Forelimb muscle (tissue), 1 donor: Measurements from ENCODE around the gene C5orf58. TPM values are rescaled to one million over a fixed set of nuclear protein-coding genes. Genes with fewer than 3 reads are reported as not detected.
A peak's percentile ranks its signal among the peaks of the same experiment; 100 is the strongest.

Experiments
- DNase-seq: peaks from one replicate; pipeline ENCODE4 v3.0.0-alpha.2; 2013; ENCODE audit warnings: low read depth
- polyA plus RNA-seq: library from polyadenylated mRNA; unstranded; fragments of 120-200 nt; gene quantifications from one replicate; pipeline ENCODE4 v1.2.1, GENCODE V29; 2013; ENCODE audit not compliant: insufficient read length

The C5orf58 gene
- polyA plus RNA-seq, 1 donor: 0.59 TPM

DNA sequence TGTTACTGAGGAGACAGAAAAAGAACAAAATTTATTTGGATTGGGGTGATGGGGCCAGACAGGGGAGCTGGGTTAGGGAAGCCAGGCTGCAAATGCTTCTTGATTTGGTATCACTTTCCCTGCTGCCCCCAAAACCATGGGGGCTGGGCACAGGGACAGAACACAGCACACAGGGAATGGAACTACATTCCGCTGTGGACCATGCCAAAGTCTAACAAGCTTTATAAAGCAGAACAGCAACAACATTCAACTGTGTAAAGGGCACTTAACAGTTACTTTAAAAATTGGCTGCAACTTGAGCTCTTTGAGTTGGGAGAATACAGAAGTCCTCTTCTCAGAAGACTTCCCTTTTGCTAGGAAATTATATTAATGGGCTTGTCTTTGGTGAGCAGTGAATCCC is 23.8 kb downstream of the C5orf58 start:
- DNase-seq: no peak

DNA sequence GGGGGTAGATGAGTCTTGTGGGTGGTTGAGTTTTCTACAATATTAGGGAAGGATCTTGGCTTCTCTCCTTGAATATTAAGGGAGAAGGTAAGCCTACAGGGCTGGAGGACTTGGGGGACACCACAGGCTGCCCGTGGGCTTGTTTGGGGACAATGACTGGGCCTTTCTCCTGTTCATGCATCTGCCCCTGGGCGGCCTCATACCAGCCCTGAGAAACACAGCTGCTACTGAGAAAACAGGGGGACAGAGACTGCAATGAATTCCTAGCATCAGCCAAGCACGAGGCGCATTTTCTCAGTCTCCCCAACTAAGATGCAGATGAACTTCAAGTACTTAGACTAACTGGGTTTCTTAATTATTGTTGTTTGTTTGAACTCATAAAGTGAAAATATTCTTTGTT is 24.6 kb downstream of the C5orf58 start:
- no peak for DNase-seq

DNA sequence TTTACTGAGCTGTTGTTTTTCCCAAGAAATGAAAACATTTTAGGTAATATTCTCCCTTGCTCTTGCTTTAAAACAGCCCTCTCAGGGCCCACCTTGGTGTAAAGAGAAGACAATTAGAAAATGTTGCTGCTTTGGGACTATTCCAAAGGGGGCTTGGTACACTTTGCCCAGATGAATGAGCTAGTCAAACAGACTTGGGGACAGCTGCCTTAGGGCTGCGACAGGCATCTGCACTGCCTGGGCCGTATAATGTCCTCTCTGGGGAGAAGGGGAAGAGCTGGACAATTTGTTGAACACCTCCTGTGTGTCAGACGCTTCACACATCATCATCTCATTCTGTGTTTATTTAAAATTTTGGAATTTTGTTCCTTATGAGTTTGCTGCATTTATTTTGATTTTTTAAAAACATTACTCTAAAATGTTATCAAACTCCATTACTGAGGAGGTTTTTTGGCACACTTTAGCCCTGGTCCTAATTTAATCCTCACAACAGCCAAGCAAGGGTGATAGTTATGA is 28.8 kb downstream of the C5orf58 start:
- no peak for DNase-seq

DNA sequence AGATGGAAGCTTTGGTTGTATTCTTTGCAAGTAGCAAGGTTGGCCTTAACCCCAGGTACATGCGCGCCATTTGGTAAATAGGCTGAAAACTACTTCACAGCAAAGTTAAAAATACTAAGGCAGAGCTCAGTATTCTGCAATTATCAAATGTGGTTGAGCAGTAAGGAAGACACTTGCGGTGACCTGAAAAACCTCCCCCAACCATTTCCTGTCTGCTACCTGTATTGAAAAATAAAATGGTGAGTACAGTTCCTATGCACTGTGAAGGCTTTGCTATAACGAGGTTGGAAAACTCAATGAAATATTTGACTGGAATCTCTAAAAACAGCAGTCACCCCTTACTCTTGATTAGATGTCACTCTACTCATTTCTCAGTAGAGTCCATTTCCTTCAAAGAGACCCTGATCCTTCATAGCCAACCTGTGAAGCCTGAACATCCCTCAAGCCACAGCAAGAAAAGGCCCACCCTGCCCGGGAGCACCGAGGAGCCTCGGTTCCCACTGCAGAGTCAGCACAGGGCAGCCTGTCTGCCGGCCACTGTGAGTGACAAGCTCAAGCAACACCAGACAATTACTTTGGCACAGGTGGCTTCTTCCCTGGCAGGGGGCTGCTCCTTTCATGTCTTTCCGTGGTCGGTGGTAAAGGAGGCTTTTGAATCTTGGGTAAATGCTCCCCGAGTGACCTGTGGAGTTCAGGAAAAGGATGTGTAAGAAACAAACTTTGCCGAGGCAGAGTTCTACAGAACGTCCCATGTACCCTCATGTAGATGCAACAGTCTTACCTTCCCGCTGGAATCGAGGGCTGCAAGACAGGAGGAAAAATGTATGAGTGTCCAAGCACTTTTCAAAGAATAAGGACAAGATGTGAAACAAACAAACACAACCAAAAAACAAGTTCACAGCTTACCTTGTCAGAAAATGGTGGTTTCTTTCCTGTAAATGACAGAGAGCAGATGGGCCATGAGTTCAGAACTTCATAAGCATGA is 29.6 kb downstream of the C5orf58 start:
- no peak for DNase-seq

DNA sequence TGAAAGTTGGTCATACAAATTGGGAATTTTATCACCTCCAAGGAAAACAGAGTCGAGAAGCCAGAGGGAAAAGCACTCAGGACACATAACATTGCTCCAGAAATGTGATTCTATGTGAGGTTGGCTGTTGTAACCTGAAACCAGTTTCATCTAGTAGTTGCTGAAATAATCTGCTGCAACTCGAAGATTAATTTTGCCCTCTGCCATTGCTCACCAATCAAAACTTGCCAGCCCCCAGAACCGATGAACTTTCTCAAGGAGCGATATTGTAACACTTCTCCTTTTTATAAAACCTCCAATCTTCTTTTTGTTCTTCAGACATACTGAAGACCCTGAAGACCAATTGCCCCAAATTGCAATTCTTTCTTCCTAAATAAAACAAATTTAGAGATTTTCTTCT is 31.1 kb downstream of the C5orf58 start:
- DNase-seq: no peak

DNA sequence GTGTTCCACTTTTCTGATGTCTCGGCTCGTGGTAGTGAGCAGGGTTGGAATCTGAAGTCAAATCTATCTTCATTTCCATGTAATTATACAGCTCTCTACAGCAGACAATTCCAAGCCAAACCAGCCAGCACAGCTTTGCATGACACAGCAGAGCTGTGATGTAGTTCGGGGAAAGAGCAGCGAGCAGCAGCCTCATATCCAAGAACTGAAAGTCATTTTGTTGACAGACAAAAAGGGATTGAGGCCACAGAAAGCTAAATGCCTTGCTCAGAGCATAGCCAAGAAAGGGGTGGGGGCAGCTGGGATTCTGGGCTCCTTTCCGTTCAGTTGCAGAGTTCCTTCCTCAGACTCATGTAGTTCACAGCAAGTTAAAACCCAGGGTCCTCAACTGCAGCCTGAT is 32.7 kb downstream of the C5orf58 start:
- peak; percentile 86 for DNase-seq

DNA sequence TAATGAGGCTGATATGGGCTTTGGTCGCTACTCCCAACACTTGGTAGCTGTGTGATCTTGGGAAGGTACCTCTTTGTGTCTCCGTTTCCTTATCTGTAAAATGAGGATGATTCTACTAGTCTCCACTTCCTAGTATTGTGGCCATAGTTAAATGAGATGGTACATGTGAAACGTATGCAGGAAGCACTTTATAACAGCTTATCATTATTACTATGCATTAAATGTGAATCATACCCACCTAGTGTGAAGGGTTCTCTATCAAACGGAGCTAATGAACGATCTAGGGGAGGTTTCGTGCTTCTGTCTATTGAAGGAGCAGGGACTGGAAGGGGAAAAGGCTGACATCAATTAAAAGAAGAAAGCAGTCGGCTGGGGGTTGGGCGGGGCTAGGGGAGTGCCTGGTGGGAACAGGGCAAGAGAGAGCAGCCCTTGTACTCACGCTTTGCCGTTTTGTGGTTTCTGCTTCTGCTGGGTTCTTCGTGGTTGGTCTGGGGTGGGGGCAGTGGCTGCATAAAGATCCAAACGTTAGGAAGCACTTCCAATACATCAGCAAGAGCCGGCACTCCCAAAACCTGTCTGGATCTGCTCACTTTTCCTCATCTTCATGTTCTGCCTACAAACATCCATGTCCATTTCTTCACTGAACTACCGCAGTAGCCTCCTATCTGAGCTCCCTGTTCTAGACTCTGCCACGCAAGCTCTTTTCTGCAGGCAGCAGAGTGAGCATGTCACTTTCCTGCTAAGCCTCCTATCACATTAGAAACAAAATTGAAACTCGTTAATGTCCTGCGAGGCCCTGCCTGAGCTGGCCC is 34.0 kb downstream of the C5orf58 start:
- no peak for DNase-seq

DNA sequence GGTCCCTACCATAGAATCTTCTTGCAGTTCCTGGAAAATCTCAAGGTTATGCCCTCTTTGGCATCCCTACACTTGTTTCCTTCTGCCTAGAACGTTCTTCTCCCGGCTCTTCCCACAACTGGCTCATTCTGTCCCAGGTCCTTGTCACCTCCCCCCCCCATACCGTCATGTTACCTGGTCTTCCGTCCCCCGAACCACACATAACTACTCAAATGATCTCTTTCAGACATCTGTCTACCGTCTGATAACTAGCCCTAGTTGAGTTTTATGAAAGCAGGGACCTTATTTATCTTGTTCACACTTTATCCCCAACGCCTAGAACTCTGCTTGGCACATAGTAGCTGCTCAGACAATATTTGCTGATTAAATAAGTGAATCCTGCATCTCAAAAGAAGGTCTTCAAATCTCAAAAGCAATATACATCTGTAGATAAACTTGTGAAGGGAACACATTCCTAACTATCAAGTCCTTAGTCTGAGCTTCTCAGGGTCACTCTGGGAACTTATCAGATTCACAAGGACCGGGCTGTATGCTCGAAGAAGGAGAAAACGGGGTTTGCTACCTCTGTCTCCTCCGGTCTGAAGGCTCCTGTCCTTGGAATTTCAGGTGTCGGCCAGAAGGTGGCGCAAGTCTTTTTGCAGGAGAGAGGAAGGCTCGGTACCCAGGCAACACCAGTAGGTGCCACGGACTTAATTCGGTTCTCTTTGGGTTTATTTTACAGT is 34.8 kb downstream of the C5orf58 start:
- DNase-seq: peak; percentile 45

DNA sequence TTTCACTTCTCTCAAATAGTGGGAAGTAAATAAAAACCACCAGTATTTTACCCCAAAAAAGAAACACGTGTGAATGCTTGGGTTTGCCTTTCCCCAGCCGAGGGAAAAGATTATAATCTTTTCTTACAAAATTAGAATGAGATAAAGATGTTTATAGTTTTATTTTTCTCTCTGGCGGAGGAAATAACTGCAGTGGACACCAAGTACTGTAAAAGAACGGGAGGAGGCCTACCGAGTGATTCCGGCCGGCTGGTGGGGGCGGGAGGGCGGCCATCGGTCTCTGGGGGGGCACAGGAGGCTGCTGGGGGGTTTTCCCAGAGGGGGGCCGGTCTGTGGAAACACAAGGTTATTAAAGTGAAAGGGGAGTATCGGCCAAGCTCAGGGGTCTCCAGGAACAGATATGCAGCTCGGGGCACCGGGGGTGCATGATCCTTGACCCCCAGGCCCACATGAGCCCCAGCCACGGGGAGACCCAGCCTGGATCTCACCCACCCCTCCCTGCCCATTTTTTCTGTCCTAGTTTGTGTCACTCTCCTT is 35.4 kb downstream of the C5orf58 start:
- DNase-seq: no peak

DNA sequence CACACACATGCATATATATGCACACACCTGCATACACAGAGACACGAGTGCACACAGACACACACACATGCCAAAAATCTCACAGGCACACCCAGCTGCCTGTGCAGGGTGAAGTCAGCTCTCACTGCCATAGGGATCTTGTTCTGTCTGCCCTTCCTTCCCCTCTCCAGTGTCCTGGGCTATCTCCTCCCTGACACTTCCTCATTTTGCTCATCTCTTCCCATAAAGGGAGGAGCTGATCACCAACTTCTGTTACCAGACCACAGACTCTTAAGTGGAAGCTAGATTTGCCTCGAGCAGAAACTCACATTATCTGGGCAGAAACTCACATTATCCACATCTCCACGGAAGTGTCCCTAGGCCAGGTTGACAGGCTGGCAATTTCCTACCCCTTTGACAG is 36.1 kb downstream of the C5orf58 start:
- no peak for DNase-seq

DNA sequence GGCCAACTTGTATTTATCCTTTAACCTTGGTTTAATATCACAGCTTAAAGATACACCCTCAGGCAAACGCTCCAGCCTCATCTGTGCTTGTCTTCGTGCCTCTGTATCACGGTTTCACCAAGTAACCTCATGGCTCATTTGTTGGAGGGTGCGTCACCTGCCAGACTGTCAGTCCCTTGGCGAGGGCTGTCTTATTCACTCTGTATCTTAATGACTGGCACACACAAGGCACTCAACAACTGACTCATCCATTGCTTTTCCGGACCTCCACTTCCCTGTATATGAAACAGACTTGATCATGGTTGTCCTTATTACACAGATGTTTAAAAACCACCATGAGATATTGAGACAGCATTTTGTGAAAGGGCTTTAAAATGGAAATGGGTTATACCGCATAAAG is 36.8 kb downstream of the C5orf58 start:
- DNase-seq: no peak

DNA sequence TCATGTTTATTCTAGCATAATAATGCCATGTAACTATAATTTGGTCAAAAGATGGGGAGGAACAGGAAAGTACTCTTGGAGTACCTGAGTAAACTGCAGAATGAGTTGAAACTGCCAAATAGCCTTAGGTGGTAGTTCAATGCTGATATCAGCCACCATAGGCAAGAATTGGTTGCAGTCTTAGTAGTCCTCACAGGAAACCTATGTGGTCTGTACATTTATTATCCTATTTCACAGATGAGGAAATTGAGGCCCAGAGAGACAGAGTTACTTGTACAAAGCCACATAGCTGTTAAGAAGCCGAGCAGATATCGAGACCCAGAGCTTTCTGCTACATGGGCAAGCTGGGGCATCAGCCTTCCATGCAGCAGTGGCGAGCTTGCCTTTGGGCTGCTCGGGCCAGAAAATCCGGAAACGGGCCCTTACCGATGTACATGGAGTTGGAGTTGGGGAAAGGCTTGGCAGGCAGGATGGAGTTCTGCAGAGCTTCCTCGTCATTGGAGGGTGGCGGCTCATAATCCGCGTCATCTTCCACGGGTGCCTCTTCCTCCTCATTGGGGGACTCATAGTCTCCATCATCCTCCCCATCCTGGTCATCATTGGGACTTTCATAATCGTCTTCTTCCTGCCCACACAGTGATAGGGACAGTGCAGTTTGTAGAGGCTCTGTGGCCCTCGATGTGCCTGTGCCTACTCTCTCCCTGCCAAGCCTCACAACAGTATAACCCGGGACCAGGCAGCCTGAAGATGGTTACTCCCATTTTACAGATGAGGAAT is 37.7 kb downstream of the C5orf58 start:
- DNase-seq: no peak

DNA sequence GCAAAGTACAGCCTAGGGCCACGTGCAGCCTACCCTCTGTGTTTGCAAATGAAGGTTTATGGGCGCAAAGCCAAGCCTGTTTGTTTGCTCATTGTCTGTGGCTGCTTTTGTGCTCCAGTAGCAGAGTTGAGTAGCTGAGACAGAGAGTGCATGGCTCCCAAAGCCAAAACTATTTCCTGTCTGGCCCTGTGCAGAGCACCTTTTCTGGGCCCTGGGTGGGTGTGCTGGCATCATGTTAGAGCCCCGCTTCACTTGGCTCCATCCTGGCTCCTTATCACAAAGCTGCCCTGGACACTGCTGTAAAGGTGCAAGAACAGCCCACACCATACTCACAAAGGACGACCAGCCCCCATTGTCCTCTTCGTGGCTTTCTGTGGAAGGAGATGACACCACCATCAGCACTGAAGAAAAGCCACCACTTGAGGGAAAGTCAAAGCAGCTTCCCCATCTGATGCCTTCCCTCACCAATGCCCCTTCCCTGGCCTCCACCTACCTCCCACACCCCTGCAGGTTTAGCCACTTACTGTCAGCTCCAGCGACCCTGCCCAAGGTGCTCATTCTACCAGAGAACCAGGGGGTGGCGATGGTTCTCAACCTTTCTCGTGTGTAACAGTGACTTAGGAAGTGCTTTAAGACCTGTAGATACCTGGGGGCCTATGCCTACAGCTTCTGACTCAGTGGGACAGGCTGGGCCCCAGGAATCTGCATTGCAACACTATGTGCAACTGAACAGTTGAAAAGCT is 41.4 kb downstream of the C5orf58 start:
- DNase-seq: no peak

DNA sequence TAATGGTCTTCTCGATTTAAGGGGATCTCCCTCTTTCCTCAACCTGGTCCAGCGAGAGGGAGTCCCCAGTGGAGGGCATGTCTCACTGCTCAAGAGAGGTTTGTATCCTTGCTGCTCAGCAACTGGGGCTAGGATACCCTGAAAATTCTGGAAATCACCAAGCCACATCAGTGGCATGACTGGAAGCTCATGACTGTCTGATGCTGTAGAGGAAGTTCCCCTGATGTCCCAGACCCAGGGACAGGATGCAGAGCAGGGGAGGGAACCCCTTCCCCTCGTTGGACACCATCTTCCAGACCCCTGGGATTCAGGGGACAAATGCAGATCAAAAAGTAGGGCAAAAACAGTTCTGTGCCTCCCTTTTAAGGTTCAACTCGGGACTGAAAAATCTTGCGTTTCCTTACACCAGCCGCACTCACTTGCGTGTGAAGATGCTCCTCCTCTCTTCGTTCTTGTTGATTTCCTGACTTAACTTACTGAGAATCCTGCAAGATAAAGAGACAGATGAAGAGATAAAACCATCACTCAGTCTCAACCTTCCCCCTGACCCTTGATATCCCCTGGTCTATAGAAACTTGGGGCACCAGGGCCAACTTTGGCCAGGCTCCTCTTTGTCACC is 42.7 kb downstream of the C5orf58 start:
- no peak for DNase-seq

DNA sequence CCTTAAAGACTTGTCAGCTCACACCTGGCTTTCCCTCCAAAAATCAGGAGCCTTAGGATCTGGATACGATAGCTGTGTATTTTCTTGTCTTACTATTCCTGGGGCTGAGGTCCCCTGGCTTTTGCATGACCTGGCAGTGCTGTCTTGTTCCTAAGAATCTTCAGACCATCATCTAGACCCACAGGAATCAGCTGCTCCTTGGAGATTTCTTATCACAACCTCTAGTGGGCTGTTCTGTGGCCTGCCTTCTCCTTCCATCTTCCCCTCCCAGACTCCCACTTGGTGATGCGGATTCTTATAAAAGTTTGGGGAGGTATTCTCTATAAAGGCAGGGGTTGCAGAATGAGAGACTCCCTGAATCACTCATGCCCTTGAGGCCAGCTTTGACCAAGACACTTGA is 43.4 kb downstream of the C5orf58 start:
- no peak for DNase-seq

DNA sequence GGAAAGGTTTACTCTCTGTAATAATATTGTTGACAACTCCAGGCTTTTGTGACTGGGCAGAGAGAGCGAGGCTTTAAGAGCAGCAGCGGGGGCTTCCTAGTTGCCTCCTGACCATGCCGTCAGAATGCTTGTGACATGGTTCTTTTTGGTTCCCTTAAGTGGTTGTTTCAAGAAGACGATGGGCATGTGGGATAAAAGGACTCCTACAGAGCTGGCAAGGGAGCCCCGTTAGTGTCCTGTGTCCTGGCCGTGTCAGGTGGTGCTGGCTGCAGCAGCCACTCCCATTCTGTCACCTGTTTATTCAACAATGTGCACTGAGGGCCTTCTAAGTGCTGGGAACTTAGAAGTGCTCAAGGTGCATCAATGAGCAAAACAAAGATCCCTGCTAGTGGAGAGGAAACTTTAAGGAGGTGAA is 45.1 kb downstream of the C5orf58 start:
- DNase-seq: no peak

DNA sequence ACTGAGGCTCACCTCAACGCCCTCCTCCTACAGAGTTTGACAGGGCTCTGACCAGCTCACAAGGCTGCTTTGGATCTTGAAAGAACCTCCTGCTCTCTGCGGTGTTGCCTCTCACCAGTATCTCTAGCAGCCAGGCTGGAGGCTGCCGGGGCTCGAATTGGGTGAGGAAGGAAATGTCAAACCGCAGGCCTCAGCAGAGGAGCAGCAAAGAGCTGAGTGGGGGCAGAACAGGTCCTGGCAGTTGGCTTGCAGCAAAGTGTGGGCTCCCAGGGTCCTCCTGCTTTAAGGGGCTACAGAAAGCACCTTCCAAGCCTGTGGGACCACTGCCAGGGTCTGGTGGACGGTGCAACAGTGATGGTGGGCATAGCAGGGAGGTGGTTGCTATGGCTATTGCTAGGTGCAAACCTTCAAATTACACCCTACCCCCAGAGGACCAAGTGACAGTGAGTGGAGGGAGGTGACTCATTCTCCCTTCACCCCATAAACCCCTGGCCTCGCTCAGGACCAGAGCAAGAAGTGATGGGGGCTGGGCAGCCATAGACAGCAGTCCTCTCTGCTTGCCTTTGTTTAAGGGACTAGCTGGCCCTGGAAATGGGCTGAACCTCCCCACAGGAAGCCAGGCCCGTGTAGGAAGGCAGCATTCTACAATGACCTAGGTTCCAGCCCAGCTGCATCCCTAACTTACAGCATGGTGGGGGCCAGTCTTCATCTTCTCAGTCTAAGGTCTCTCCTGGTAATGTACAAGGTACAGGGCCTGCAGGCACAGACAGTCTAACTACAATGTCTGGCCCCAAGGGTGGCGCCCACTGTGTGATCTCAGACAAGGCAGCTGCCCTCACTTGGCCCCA is 46.0 kb downstream of the C5orf58 start:
- no peak for DNase-seq

DNA sequence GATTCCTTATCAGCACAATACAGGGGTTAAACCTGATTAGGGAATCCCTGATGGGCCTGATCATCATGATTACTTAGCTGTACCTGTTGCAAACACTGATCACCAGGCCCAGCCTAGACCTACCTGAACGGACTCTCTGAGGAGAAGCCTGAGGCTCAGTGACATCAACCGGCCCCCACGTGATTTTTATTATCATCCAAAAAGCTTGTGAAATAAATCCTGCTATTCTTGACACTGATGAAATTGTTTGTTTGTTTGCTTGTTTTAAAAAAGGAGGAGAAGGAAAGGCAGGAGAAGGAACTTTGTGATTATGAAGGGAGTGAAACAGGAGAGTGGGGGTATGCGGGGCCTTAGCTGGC is 46.7 kb downstream of the C5orf58 start:
- no peak for DNase-seq

DNA sequence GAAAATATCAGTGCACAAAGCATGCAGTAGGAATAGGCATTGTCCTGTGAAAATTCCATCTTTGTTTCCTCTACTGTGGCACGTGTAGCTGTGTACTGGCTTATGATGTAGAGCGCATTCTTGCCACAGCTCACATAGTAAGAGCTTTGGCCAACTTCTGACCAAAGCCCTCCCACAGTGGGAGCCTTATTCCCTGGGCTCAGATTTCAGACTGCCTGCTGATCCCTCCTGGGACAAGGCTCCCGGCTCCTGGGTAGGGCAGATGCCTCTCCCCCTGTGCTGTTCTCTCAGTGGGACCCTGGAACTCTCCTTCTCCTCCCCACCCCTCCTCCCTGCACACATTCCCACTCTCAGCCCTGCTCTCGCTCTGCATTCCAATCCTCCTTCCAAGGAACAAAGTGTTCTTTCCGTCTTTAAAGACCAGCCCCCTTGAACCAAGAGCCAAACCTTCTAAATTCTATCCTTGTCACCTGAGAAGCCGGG is 47.3 kb downstream of the C5orf58 start:
- DNase-seq: no peak
